Measurements from ENCODE around the gene CRACDL.

CRACDL gene

GRCh38 chr2:98859323-98859722 lies 76.7 kb downstream of the CRACDL start:
- DNase-seq (ENCODE audit: low read depth), result no peak

GRCh38 chr2:98857001-98857400 lies 79.0 kb downstream of the CRACDL start:
- DNase-seq (ENCODE audit: low read depth), result no peak

- no peak for DNase-seq (ENCODE audit: low read depth)
These were observed 81.3 kb downstream of the CRACDL start for GRCh38 chr2:98854682-98855081.

GRCh38 chr2:98852932-98853331 lies 83.1 kb downstream of the CRACDL start:
- DNase-seq (ENCODE audit: low read depth), result no peak

- no peak for DNase-seq (ENCODE audit: low read depth)
These were observed 86.0 kb downstream of the CRACDL start for GRCh38 chr2:98850074-98850473.

- no peak for DNase-seq (ENCODE audit: low read depth)
These were observed 86.9 kb downstream of the CRACDL start for GRCh38 chr2:98849113-98849512.

- no peak for DNase-seq (ENCODE audit: low read depth)
These were observed 88.2 kb downstream of the CRACDL start for GRCh38 chr2:98847853-98848252.

GRCh38 chr2:98846041-98846440 lies 90.0 kb downstream of the CRACDL start:
- no peak for DNase-seq (ENCODE audit: low read depth)

GRCh38 chr2:98842136-98842535 lies 93.9 kb downstream of the CRACDL start:
- DNase-seq (ENCODE audit: low read depth), result no peak

GRCh38 chr2:98839292-98839691 lies 96.7 kb downstream of the CRACDL start:
- DNase-seq (ENCODE audit: low read depth), result no peak

GRCh38 chr2:98835831-98836385 lies 100.1 kb downstream of the CRACDL start:
- DNase-seq (ENCODE audit: low read depth), result no peak

- DNase-seq (ENCODE audit: low read depth), result no peak
These were observed 102.1 kb downstream of the CRACDL start for GRCh38 chr2:98833917-98834263.

GRCh38 chr2:98833172-98833916 lies 102.7 kb downstream of the CRACDL start:
- DNase-seq (ENCODE audit: low read depth), result no peak

- no peak for DNase-seq (ENCODE audit: low read depth)
These were observed 103.9 kb downstream of the CRACDL start for GRCh38 chr2:98832172-98832571.

GRCh38 chr2:98830571-98831145 lies 105.4 kb downstream of the CRACDL start:
- DNase-seq (ENCODE audit: low read depth), result no peak

GRCh38 chr2:98829581-98830270 lies 106.3 kb downstream of the CRACDL start:
- no peak for DNase-seq (ENCODE audit: low read depth)

- no peak for DNase-seq (ENCODE audit: low read depth)
These were observed 107.1 kb downstream of the CRACDL start for GRCh38 chr2:98828793-98829371.

GRCh38 chr2:98828369-98828744 lies 107.7 kb downstream of the CRACDL start:
- no peak for DNase-seq (ENCODE audit: low read depth)

- DNase-seq (ENCODE audit: low read depth), result no peak
These were observed 108.2 kb downstream of the CRACDL start for GRCh38 chr2:98827625-98828368.

- DNase-seq (ENCODE audit: low read depth), result no peak
These were observed 109.2 kb downstream of the CRACDL start for GRCh38 chr2:98826856-98827255.

- DNase-seq (ENCODE audit: low read depth), result no peak
These were observed 110.2 kb downstream of the CRACDL start for GRCh38 chr2:98825858-98826257.

GRCh38 chr2:98825404-98825803 lies 110.6 kb downstream of the CRACDL start:
- DNase-seq (ENCODE audit: low read depth), result no peak
